ENCODE results near the gene NPNT. TPM values are rescaled to one million over a fixed set of nuclear protein-coding genes. Genes with fewer than 3 reads are reported as not detected.
A peak's percentile ranks its signal among the peaks of the same experiment; 100 is the strongest.

Gene NPNT
- total RNA-seq, 1 experiment from 2014 or later = 1.4 TPM

DNA sequence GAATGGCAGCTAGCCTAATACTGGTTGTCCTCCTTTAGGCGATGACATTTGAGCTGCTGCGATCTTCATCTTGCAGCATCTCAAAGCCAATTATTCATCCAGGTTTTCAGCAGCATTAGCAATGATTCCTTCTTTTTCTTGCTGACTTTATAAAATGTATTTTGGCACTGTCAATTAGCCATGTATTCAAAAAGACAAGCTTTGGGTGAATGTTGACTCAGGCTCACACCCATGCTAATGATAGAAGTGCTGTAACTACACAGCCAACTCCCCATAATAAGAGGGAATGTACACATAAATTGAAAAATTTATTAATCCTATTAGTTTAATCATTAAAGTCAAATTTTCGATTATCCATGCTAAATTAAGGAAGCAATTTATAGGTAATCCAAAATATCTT lies 24.3 kb upstream of the NPNT start:
- no peaks in the 10 kb centered on the region for H3K36me3 Mint-ChIP-seq
- no peaks in the 10 kb centered on the region for H3K27me3 Mint-ChIP-seq (ENCODE audit: low read depth)
- no peak overlapping the region for H3K27ac Mint-ChIP-seq
- peaks cover 13% of the 10 kb centered on the region for H3K4me1 Mint-ChIP-seq
- H3K4me3 Mint-ChIP-seq = no peak overlapping the region
- ChIA-PET CTCF (no interaction called here), POLR2A (interaction anchor here (0.6 kb wide), 1 partner anchor 274 kb away, joined by 7 read pairs; no protein-coding TSS in a partner anchor)
- no peak for ATAC-seq
- TF ChIP-seq, protein P1, sequence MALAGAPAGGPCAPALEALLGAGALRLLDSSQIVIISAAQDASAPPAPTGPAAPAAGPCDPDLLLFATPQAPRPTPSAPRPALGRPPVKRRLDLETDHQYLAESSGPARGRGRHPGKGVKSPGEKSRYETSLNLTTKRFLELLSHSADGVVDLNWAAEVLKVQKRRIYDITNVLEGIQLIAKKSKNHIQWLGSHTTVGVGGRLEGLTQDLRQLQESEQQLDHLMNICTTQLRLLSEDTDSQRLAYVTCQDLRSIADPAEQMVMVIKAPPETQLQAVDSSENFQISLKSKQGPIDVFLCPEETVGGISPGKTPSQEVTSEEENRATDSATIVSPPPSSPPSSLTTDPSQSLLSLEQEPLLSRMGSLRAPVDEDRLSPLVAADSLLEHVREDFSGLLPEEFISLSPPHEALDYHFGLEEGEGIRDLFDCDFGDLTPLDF (CRISPR knock-in tag; IDR thresholded peaks at IDR 0.05) = no peak
- TF ChIP-seq SMAD3 (CRISPR knock-in tag; IDR thresholded peaks at IDR 0.05; ENCODE audit: borderline replicate concordance) = no peak
- TF ChIP-seq, protein P2, sequence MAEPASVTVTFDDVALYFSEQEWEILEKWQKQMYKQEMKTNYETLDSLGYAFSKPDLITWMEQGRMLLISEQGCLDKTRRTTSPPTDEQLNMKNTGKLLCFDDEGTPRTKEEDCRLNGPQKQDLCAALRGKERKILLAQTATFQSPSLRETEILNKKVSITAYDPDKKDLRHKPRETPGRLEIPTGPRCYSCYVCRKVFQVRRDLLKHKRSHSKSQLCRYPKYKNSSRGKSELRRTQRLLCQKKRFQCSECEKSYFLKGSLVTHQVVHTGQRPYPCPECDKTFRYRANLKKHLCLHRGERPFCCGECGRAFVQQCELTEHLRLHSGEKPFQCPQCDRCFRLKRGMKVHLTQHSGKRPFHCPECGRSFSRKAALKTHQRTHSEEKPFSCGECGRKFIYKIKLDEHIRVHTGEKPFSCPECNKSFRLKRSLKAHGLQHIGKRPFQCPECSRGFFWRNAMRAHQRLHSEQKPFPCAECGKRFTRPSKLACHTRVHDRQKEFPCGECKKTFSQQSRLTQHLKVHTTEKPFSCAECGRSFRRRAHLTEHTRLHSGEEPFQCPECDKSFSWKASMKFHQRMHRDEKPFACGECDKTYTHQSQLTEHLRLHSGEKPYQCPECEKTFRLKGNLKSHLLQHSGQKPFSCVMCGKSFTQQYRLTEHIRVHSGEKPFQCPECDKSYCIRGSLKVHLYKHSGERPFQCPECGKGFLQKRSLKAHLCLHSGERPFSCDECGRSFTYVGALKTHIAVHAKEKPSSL (CRISPR knock-in tag; conservative IDR thresholded peaks at IDR 0.05) = no peak
- no peak for TF ChIP-seq SOX15 (CRISPR knock-in tag; IDR thresholded peaks at IDR 0.05)
- TF ChIP-seq HMGA2 (CRISPR knock-in tag; IDR thresholded peaks at IDR 0.05) = no peak
- no peak for DNase-seq (ENCODE audit: low spot score)
- no peaks in the 10 kb centered on the region for H3K9me3 Mint-ChIP-seq

DNA sequence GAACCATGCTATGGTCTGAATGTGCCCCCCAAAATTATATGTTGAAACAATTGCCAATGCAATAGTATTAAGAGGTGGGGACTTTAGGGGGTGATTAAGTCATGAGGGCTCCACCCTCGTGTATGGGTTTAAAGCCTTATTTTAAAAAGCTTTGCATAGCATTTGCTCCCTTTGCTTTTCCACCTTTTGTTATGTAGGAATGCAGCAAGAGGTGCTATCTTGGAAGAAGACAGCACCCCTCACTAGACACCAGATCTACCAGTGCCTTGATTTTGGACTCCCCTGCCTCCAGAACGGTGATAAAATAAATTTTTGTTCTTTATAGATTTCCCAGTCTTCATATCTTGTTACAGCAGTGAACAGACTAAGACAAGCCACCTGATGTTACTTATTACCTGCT lies 23.3 kb upstream of the NPNT start:
- Mint-ChIP-seq H3K36me3 (no peaks in the 10 kb centered on the region), H3K27me3 (ENCODE audit: low read depth) (no peaks in the 10 kb centered on the region), H3K27ac (no peak overlapping the region), H3K4me1 (peaks cover 13% of the 10 kb centered on the region), H3K9me3 (no peaks in the 10 kb centered on the region), H3K4me3 (no peak overlapping the region; the same call in 1 of the 2 replicates)
- POLR2A ChIA-PET = no interaction called here
- CTCF ChIA-PET = no interaction called here
- DNase-seq (ENCODE audit: low spot score) = no peak
- TF ChIP-seq ZNF671 (CRISPR knock-in tag; IDR thresholded peaks at IDR 0.05) = no peak
- TF ChIP-seq ELF4 (CRISPR knock-in tag; IDR thresholded peaks at IDR 0.05; ENCODE audit: low read depth) = no peak
- no peak for TF ChIP-seq ATF1 (CRISPR knock-in tag; IDR thresholded peaks at IDR 0.05)
- TF ChIP-seq SMAD3 (CRISPR knock-in tag; IDR thresholded peaks at IDR 0.05; ENCODE audit: borderline replicate concordance) = no peak
- no peak for TF ChIP-seq ZNF396 (CRISPR knock-in tag; IDR thresholded peaks at IDR 0.05; ENCODE audit: borderline replicate concordance)
- TF ChIP-seq, protein P3, sequence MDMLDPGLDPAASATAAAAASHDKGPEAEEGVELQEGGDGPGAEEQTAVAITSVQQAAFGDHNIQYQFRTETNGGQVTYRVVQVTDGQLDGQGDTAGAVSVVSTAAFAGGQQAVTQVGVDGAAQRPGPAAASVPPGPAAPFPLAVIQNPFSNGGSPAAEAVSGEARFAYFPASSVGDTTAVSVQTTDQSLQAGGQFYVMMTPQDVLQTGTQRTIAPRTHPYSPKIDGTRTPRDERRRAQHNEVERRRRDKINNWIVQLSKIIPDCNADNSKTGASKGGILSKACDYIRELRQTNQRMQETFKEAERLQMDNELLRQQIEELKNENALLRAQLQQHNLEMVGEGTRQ (CRISPR knock-in tag; IDR thresholded peaks at IDR 0.05) = no peak
- peak; percentile 78 for ATAC-seq

DNA sequence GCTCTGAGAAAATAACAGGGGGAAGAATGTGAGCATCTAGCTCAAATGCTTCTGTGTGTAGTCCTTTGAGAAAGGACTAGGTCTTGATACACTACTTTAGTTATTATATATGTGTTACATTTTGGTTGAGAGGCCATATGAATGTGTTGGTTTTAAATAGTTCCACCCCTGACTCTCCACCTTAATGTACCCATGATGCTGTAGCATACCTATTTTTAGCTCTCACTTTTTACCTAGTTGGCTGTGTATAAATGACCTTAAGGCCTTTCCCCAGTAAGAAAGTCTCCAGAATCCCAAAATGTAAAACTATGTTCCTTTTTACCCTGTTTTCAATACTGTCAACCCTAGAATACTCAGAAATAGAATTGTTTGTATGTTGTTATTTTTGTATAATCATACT lies 20.0 kb upstream of the NPNT start:
- TF ChIP-seq, protein P4, sequence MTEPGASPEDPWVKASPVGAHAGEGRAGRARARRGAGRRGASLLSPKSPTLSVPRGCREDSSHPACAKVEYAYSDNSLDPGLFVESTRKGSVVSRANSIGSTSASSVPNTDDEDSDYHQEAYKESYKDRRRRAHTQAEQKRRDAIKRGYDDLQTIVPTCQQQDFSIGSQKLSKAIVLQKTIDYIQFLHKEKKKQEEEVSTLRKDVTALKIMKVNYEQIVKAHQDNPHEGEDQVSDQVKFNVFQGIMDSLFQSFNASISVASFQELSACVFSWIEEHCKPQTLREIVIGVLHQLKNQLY (CRISPR knock-in tag; IDR thresholded peaks at IDR 0.05) = no peak
- no peak for TF ChIP-seq IRF2 (CRISPR knock-in tag; IDR thresholded peaks at IDR 0.05; ENCODE audit: borderline replicate concordance, low read depth)
- TF ChIP-seq, protein P5, sequence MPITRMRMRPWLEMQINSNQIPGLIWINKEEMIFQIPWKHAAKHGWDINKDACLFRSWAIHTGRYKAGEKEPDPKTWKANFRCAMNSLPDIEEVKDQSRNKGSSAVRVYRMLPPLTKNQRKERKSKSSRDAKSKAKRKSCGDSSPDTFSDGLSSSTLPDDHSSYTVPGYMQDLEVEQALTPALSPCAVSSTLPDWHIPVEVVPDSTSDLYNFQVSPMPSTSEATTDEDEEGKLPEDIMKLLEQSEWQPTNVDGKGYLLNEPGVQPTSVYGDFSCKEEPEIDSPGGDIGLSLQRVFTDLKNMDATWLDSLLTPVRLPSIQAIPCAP (CRISPR knock-in tag; IDR thresholded peaks at IDR 0.05) = no peak
- TF ChIP-seq NFATC4 (CRISPR knock-in tag; IDR thresholded peaks at IDR 0.05) = no peak
- no peak for TF ChIP-seq SMAD3 (CRISPR knock-in tag; IDR thresholded peaks at IDR 0.05; ENCODE audit: borderline replicate concordance)
- TF ChIP-seq, protein P6, sequence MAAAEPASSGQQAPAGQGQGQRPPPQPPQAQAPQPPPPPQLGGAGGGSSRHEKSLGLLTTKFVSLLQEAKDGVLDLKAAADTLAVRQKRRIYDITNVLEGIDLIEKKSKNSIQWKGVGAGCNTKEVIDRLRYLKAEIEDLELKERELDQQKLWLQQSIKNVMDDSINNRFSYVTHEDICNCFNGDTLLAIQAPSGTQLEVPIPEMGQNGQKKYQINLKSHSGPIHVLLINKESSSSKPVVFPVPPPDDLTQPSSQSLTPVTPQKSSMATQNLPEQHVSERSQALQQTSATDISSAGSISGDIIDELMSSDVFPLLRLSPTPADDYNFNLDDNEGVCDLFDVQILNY (CRISPR knock-in tag; IDR thresholded peaks at IDR 0.05) = no peak
- TF ChIP-seq, protein P7, sequence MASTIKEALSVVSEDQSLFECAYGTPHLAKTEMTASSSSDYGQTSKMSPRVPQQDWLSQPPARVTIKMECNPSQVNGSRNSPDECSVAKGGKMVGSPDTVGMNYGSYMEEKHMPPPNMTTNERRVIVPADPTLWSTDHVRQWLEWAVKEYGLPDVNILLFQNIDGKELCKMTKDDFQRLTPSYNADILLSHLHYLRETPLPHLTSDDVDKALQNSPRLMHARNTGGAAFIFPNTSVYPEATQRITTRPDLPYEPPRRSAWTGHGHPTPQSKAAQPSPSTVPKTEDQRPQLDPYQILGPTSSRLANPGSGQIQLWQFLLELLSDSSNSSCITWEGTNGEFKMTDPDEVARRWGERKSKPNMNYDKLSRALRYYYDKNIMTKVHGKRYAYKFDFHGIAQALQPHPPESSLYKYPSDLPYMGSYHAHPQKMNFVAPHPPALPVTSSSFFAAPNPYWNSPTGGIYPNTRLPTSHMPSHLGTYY (CRISPR knock-in tag; IDR thresholded peaks at IDR 0.05) = no peak
- TF ChIP-seq FOXJ3 (CRISPR knock-in tag; IDR thresholded peaks at IDR 0.05; ENCODE audit: borderline replicate concordance) = no peak
- no peak for TF ChIP-seq KAT7 (CRISPR knock-in tag; IDR thresholded peaks at IDR 0.05; ENCODE audit: borderline replicate concordance)
- TF ChIP-seq, protein P8, sequence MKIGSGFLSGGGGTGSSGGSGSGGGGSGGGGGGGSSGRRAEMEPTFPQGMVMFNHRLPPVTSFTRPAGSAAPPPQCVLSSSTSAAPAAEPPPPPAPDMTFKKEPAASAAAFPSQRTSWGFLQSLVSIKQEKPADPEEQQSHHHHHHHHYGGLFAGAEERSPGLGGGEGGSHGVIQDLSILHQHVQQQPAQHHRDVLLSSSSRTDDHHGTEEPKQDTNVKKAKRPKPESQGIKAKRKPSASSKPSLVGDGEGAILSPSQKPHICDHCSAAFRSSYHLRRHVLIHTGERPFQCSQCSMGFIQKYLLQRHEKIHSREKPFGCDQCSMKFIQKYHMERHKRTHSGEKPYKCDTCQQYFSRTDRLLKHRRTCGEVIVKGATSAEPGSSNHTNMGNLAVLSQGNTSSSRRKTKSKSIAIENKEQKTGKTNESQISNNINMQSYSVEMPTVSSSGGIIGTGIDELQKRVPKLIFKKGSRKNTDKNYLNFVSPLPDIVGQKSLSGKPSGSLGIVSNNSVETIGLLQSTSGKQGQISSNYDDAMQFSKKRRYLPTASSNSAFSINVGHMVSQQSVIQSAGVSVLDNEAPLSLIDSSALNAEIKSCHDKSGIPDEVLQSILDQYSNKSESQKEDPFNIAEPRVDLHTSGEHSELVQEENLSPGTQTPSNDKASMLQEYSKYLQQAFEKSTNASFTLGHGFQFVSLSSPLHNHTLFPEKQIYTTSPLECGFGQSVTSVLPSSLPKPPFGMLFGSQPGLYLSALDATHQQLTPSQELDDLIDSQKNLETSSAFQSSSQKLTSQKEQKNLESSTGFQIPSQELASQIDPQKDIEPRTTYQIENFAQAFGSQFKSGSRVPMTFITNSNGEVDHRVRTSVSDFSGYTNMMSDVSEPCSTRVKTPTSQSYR (CRISPR knock-in tag; IDR thresholded peaks at IDR 0.05) = no peak
- peaks cover 12% of the 10 kb centered on the region for H3K9me3 Mint-ChIP-seq
- H3K27me3 Mint-ChIP-seq (ENCODE audit: low read depth) = no peaks in the 10 kb centered on the region
- no peak overlapping the region for H3K4me3 Mint-ChIP-seq
- ATAC-seq = no peak
- POLR2A ChIA-PET = no interaction called here
- no peak overlapping the region for H3K27ac Mint-ChIP-seq
- CTCF ChIA-PET = no interaction called here
- 0 out of 2 replicates have a peak, but pooled peaks cover 8% of the 10 kb centered on the region for H3K36me3 Mint-ChIP-seq
- H3K4me1 Mint-ChIP-seq = peaks cover 13% of the 10 kb centered on the region
- no peak for DNase-seq (ENCODE audit: low spot score)
